Lower leg skin (tissue), 4 donors: ENCODE measurements around the gene EMP2. TPM values are rescaled to one million over a fixed set of nuclear protein-coding genes. Genes with fewer than 3 reads are reported as not detected.

Experiments used
- DNase-seq, 2 donors: peaks; one replicate each; pipeline ENCODE4 v3.0.0-alpha.2; 2019; ENCODE audit warnings: low spot score in 2 of 2
- H3K4me3 ChIP-seq: fragments of 200-600 bp; sonication (generic); 2 replicates; pipeline ENCODE4 v1.5.1; 2017; ENCODE audit warnings: mild to moderate bottlenecking, low read depth; ENCODE audit not compliant: poor library complexity, severe bottlenecking
- CTCF ChIP-seq, 3 donors: fragments of 450-650 bp; IDR thresholded peaks; one replicate each; pipeline ENCODE4 v1.5.1; 2016; ENCODE audit warnings: antibody characterized with exemption in 3 of 3, mild to moderate bottlenecking in 3 of 3, moderate library complexity in 2 of 3
- POLR2A ChIP-seq, 2 donors: fragments of 450-650 bp; IDR thresholded peaks; one replicate each; pipeline ENCODE4 v1.6.1; 2016 to 2017; ENCODE audit warnings: antibody characterized with exemption in 2 of 2, mild to moderate bottlenecking in 1 of 2, moderate library complexity in 1 of 2
- WGBS, 2 donors: methylation state at CpG; one replicate each; pipeline ENCODE4 v1.1.5; 2018; 5-methylcytosine and 5-hydroxymethylcytosine counted together
- intact Hi-C: fragments of 100-400 bp; cut with DNase I; formaldehyde crosslinking; loops from one replicate; pipeline ENCODE4 v1.15.0; 2023; ENCODE audit warnings: low total_unique reads
- total RNA-seq, 4 donors: library from RNA; depleted of rRNA; stranded (reverse); fragments of >200 nt; gene quantifications; one replicate each; pipeline ENCODE4 v1.1.0, GENCODE V29; 2016

The EMP2 gene
- total RNA-seq, 4 donors from 2014 or later: 74.1 to 167 (median 104) TPM

GRCh38 chr16:10485698-10486382 is 94.6 kb downstream of the EMP2 start:
- no peak overlapping the region for H3K4me3 ChIP-seq
- TF ChIP-seq CTCF (IDR thresholded peaks at IDR 0.05) (no peak), POLR2A (IDR thresholded peaks at IDR 0.05) (no peak)
- DNase-seq: no peak
- intact Hi-C loops: no loop called here
- 95% methylated on average over 12 of the region's 12 CpGs for WGBS, 2 donors

GRCh38 chr16:10485159-10485558 is 95.2 kb downstream of the EMP2 start:
- no peak for TF ChIP-seq POLR2A (IDR thresholded peaks at IDR 0.05)
- no peak for TF ChIP-seq CTCF (IDR thresholded peaks at IDR 0.05)

GRCh38 chr16:10480151-10480550 is 100.2 kb downstream of the EMP2 start:
- intact Hi-C loops: no loop called here
- DNase-seq: no peak
- no peak overlapping the region for H3K4me3 ChIP-seq
- no peak for TF ChIP-seq CTCF (IDR thresholded peaks at IDR 0.05)
- TF ChIP-seq POLR2A (IDR thresholded peaks at IDR 0.05): no peak
- 83 to 88% methylated on average over 1 to 2 of the region's 2 CpGs for WGBS, 2 donors

More at GRCh38 chr16:10485159-10485558, 95.2 kb downstream of the EMP2 start:
- WGBS, 2 donors: 96% methylated on average over 4 of the region's 4 CpGs
- intact Hi-C loops: no loop called here
- no peak for DNase-seq
- no peak overlapping the region for H3K4me3 ChIP-seq

Other genes starting within 250 kb of the EMP2 start
- 1 to 10 TPM; 2.4 to 7.3 (median 3.4) TPM for gene ATF7IP2, start 194.5 kb downstream of the EMP2 start, total RNA-seq
- under 1 TPM in 3 of 4 donors, not detected in 1; 0.20 to 0.93 (median 0.42) TPM for gene TEKT5, start 114.3 kb upstream of the EMP2 start, total RNA-seq
- 10 to 100 TPM; 16.3 to 26.7 (median 25.1) TPM for gene NUBP1, start 163.2 kb upstream of the EMP2 start, total RNA-seq
- gene TVP23A, start 238.2 kb upstream of the EMP2 start, total RNA-seq: under 1 TPM in 2 of 4 donors, not detected in 2; 0.19 TPM